NK-92 treated with Interleukin-12 subunit alpha and Interleukin-12 subunit beta, amount 100 ng/mL, for 24 hours (cell line): ENCODE data around the gene NUDT1.

Experiments used
- DNase-seq: peaks from one replicate; lab custom pipeline; 2025; lab: John Stamatoyannopoulos, UW

Gene NUDT1

GRCh38 chr7:2299131-2299829 is 57.3 kb downstream of the NUDT1 start:
- no peak for DNase-seq

DNA sequence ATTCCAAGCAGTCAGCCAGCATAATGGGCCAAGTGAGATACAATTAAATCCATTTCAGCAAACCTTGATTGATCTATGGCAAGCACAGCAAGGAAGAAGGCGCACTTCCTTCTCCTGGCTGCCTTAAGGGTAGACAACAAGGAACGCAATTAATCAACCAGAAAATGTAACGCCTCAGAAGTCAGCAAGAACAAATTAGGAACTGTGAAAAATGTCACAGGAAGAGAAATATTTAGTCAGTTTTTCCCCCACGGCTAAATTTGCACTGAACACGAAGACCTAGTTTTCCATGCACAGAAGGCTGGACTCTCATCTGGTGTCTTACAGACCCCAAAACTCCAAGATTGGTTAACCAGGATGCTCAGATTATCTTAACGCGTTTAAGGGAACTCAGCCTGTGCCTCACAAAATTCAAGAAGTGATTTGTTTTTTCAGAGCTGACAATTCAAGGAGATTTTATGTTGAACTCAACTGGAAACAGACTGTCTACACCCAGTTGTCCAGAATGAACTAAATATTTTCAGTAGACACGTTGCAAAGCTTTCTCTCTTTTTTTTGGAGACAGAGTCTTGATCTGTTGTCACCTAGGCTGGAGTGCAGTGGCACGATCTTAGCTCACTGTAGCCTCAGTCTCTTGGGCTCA is 58.0 kb downstream of the NUDT1 start:
- DNase-seq = no peak
